GM18517 (cell line): ENCODE results near the gene CIAPIN1.

Source experiments
- ATAC-seq: cut with Tn5 transposase; IDR thresholded peaks from one replicate; pipeline ENCODE4 v1.9.1; 2021; ENCODE audit warnings: mild to moderate bottlenecking, moderate library complexity; ENCODE audit not compliant: unreplicated experiment

CIAPIN1 gene

GRCh38 chr16:57384248-57385070 is 62.7 kb downstream of the CIAPIN1 start:
- no peak for ATAC-seq

- ATAC-seq = no peak
Observed at GRCh38 chr16:57383276-57384247, 63.6 kb downstream of the CIAPIN1 start.

GRCh38 chr16:57382535-57383275 is 64.5 kb downstream of the CIAPIN1 start:
- ATAC-seq = no peak

GRCh38 chr16:57381791-57382534 is 65.2 kb downstream of the CIAPIN1 start:
- no peak for ATAC-seq

- ATAC-seq = no peak
Observed at GRCh38 chr16:57380671-57381462, 66.3 kb downstream of the CIAPIN1 start.

- ATAC-seq = no peak
Observed at GRCh38 chr16:57379579-57379978, 67.6 kb downstream of the CIAPIN1 start.
